Measurements from ENCODE around the gene GPHA2. TPM values are rescaled to one million over a fixed set of nuclear protein-coding genes. Genes with fewer than 3 reads are reported as not detected.
A peak's percentile ranks its signal among the peaks of the same experiment; 100 is the strongest.

Gene GPHA2

Small RNA genes within 50 kb of the gene (small RNA-seq; reads per million reads assigned to genes)
- gene MIR6749 (ENCODE audit: insufficient read depth), result not detected
- 6.3 reads per million, percentile 33 among the genes with 10 or more reads in this experiment for gene MIR6750 (ENCODE audit: insufficient read depth)
